GM10847 (cell line): Measurements from ENCODE around the gene TALDO1.

Experiments
- POLR2A ChIP-seq: IDR thresholded peaks from 2 replicates; pipeline ENCODE4 v1.6.1; 2011; ENCODE audit not compliant: insufficient read length; ENCODE audit errors: extremely low read depth

TALDO1 gene

DNA sequence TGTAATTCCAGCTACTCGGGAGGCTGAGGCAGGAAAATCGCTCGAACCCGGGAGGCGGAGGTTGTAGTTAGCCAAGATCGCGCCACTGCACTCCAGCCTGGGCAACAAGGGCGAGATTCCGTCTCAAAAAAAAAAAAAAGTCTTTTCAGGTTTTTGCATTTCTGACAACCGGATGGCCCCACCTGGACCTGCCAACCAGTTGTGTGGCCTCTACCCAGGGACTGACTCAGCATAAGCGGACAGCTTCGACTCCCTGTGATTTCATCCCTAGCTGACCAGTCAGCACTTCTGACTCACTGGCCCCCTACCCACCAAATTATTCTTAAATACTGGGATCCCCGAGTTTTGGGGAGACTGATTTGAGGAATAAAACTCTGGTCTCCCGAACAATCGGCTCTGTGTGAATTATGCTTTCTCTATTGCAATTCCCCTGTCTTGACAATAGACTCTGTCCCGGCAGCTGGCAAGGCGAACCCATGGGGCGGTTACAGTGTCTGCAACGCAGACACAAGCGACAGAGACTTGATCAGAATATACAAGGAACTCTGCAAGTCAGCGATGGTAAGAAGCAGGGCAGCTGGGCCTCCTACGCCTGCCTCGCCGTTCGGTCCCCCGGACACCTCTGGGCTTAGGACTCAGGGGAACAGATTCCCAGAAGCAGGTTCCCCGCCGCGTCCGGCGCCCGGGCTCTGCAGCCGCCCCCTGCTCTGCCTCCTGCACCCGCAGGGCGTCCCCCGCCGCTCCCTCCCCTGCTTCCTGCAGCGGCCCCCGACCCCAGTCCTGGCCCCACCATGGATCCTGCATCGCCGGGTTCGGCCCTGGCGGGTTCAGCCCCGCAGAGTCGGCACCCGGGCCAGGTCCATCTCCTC is 741 bp upstream of the TALDO1 start:
- no peak for TF ChIP-seq POLR2A

DNA sequence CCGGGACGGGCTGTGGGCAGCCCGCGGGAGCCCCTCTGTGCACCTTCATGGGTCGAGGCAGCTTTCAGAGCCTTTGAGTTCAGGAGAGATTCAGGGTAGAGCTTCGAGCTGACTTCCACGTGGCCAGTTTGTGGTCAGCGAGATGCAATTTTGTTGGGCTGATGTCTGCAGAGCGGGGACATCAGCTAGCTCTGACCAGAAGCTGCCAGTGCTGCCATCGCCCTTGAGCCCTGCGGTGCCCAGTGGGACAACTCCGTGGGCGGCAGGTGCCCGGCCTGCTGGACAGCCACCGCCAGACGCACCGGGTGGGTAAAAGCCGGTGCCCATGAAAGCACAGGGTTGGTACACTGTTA is 719 bp downstream of the TALDO1 start:
- no peak for TF ChIP-seq POLR2A

DNA sequence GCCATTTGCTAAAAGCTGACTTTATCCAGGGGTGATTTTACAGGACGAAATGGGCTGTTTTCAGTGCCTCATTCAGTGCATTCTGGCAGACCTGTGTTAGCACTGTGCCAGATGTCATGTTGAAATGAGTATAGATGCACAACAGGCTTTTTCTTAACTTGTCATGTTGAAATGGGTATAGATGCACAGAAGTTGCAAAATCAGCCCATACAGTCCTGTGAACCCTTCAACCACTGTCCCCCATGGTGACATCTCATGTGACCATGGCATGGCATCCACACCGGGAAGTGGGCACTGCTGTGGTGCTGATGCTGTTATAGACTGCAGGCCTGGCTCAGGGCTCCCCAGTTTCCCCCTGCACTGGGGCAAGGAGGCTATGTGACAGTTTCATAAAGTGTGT is 2.5 kb downstream of the TALDO1 start:
- no peak for TF ChIP-seq POLR2A

DNA sequence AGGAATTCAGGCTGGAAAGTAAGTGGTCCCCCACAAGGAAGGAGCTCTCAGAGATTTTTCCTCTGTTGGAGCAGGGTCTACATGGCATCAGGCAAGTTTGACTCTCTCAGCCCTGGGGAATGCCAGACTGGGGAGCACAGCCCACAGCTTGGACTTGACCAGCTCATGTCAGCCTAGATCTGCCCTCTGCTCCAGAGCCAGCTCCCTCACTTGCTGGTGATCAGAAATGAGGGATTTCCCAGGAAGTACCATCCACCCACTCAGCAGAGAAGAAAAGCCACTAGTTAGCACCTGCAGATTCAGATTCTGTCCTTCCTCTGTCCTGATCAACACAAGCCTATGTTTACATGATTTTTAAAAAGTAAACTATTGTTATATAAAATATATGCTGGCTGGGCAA is 13.0 kb downstream of the TALDO1 start:
- TF ChIP-seq POLR2A: no peak

DNA sequence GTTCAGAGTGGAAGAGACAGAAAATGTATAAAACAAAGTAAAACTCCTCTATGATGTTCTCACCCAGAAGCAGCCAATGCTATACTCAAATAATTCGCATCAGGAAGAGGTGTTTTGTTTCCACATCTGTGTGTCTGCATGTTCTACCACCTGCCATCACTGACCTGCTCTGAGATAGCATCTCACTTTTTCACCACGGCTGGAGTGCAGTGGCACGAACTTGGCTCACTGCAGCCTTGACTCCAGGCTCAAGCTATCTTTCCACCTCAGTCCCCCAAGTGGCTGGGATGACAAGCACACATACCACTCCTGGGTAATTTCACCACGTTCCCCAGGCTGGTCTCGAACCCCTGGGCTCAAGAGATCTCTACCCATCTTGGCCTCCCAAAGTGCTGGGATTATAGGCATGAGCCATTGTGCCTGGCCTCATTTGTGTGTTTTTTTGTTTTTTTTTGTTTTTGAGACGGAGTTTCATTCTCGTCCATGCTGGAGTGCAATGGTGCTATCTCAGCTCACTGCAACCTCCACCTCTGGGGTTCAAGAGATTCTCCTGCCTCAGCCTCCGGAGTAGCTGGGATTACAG is 14.4 kb downstream of the TALDO1 start:
- TF ChIP-seq POLR2A: no peak

DNA sequence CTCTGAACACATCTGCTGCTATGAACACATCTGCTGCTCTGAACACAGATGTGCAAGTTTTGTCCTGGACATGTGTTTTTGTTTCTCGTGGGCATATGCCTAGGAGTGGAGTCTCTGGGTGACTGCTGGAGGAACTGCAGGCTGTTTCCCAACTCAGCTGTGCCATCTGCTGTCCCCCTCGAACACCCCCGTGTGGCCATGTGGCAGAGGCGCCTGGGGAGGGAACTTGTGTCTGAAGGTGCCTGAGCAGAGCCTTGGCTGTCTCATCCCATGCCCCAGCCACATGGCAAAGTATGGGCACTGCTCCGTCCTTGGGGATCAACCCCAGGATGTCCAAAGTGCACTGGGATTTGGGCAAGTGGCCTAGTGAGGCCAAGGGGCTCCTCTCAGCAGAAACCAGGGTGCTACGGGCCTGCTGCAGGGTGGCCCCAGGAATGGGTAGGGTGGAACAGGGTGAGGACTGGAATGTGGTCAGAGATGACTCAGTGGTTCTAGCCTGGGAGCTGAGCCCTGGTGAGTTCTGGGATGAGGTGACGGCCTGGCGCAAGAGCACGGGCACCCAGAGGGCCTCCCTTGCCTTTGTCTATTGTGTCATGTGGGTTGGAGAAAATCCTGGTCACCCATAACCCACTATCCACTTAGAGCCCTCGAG is 15.3 kb downstream of the TALDO1 start:
- TF ChIP-seq POLR2A: no peak

DNA sequence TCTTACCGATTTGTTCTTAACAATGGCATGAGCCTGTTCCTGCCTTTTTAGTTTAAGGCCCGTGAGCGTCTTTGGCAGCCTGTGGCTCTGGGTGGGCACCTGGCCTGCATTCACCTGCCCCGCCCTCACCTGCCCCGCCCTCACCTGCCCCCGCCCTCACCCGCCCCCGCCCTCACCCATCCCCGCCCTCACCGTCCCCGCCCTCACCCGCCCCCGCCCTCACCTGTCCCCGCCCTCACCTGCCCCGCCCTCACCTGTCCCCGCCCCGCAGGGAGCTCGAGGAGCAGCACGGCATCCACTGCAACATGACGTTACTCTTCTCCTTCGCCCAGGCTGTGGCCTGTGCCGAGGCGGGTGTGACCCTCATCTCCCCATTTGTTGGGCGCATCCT is 15.8 kb downstream of the TALDO1 start:
- no peak for TF ChIP-seq POLR2A

DNA sequence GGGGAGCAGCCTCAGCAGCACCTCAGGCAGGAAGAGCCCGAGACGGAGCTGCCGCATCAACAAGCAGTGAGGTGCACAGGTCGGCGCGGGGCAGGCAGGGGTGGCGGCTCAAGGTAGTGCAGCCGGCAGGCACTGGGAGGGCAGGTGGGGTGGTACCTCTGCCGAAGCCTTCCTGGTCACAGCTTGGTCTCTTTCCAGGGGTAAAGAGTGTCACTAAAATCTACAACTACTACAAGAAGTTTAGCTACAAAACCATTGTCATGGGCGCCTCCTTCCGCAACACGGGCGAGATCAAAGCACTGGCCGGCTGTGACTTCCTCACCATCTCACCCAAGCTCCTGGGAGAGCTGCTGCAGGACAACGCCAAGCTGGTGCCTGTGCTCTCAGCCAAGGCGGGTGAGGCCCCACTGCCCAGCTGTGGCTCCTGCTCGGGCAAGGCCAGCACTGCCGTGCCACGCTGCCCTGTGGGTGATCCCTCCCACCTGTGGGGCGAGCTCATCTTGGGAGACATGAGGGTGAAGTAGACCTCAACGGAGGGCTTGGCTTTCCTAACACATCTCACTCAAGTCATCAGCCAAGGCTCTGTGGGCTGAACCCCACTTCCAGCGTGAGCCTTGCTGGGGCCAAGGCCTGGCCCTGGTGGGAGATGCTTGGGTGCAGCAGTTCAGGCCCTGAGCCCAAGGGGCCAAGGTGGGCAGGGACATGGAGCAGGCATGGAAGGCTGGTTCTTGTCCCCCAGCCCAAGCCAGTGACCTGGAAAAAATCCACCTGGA is 16.5 kb downstream of the TALDO1 start:
- no peak for TF ChIP-seq POLR2A

DNA sequence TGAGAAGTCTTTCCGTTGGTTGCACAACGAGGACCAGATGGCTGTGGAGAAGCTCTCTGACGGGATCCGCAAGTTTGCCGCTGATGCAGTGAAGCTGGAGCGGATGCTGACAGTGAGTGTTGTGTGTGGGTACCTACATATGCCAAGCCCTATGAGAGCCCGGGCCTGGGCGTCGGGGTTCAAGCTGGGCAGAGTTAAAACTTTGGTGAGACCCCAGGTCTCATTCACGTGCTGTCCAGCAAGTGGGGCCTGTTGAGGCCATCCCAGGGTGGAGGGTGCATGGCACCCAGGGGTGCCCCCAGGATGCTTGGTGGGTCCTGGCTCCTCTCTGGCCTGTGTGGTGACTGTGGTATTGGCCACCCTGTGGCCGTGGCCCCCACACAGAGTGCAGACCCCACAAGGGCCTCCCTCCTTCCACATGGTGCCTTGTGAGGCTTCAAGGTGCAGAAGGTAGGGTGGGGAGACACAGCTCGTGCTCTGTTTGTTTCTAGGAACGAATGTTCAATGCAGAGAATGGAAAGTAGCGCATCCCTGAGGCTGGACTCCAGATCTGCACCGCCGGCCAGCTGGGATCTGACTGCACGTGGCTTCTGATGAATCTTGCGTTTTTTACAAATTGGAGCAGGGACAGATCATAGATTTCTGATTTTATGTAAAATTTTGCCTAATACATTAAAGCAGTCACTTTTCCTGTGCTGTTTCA is 17.2 kb downstream of the TALDO1 start:
- TF ChIP-seq POLR2A: no peak

DNA sequence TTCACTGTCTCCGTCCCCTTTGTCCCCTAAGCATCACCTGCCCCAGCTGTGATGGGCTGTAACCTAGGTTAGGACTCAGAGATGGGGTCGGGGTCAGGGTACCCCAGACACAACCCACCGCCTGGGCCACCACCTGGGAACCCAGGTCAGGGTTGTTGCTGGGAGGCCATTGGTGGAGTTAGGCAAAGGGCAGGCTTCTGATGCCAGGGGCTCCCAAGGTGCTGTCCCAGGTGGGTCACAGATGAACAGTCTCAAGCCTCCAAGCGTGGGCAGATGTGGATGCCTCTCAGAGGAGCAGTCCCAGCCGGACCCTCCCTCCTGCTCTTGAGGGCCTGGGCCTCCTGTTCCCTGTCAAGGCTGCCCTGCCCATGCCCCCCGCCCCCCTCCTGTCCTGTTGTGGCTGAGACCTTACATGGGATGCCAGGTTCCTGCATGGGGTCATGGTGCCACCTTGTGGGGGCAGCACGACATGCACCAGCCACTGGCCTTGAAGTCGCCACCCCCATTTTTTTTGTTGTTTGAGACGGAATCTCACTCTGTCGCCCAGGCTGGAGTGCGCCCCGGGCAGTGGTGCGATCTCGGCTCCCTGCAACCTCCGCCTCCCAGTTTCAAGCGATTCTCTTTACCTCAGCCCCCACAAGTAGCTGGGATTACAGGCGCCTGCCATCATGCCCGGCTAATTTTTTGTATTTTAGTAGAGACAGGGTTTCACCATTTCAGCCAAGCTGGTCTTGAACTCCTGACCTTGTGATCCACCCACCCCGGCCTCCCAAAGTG is 17.9 kb downstream of the TALDO1 start:
- no peak for TF ChIP-seq POLR2A

DNA sequence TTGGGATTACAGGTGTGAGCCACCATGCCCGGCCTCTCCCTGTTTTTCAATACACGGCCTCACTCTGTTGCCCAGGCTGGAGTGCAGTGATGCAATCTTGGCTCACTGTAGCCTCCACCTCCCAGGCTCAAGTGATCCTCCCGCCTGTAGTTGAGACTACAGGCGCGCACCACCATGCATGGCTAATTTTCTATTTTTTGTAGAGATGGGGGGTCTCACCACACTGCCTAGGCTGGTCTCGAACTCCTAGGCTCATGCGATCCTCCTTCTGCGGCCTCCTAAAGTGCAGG is 18.5 kb downstream of the TALDO1 start:
- no peak for TF ChIP-seq POLR2A

DNA sequence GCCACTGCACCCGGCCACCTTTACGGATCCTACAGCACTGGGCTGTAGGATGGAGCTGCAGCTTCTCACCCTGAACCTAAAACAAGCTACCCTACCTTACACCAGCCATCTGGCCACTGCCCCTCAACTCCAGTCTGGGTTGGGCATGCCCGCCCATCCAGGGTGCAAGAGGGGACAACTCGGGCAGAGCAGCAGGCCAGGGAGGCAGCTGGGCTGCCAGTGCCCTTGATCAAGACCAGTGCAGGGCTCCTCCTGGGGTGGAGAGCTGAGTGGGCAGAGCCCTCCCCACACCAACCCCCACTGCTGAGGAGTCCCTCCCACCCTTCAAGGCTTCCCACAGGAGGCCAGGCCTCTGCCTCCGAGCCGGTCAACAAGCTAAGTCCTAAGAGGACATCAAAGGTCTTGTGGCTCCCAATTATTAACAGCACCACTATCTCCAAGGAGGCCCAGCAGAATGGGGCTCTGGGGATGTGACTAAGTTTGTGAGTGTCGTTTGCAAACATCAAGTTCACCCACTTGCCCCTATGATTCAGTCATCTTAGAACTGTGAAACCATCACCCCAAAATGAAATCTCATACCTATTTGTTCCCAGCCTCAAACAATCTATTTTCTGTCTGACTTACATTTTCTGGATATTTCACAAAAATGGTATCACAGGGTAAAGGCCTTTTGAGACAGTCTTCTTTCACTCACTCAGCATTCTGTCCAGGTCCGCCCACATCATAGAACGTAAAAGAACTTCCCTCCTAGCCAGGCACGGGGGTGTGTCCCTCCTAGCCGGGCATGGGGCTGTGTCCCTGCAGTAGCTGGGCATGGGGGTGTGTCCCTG is 19.1 kb downstream of the TALDO1 start:
- TF ChIP-seq POLR2A: no peak

DNA sequence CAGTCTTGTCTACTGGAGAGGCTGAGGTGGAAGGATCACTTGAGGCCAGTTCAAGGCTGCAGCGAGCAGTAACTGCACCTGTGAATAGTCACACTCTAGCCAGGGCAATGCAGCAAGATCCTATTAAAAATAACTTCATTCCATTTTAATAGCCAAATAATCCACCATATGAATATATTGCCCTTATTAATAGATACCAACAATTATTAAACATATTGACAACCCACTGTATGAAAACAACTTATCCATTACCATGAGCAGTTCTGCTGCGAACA is 19.6 kb downstream of the TALDO1 start:
- no peak for TF ChIP-seq POLR2A

DNA sequence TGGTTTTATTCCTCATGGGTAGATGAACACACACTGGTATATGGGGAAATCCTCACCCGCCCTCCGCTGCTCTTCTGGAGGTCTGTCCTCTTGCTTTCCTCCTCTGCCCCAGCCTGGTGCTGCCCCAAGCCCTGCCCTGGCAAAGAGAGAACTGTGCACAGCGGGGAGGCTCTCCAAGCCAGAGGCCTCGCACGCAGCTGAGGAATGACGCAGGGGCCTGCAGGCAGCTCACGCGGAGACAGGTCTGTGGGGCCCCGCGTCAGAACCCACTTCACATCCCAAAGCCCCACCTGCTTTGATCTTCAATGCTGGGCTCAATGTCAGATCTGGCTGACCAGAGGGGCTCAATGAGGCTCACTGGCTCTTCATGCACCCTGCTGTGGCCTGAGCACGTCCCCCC is 20.0 kb downstream of the TALDO1 start:
- no peak for TF ChIP-seq POLR2A
